HG02885 (cell line): ENCODE results near the gene AQP12B.
"Not testable (repeated sequence)": the region's sequence is repeated elsewhere in the genome, so short reads cannot be mapped to it uniquely, and the experiment has no call there.

Source experiments
- ATAC-seq: cut with Tn5 transposase; IDR thresholded peaks from one replicate; pipeline ENCODE4 v1.9.1; 2021; ENCODE audit warnings: mild to moderate bottlenecking; ENCODE audit not compliant: unreplicated experiment, poor library complexity

The AQP12B gene

DNA sequence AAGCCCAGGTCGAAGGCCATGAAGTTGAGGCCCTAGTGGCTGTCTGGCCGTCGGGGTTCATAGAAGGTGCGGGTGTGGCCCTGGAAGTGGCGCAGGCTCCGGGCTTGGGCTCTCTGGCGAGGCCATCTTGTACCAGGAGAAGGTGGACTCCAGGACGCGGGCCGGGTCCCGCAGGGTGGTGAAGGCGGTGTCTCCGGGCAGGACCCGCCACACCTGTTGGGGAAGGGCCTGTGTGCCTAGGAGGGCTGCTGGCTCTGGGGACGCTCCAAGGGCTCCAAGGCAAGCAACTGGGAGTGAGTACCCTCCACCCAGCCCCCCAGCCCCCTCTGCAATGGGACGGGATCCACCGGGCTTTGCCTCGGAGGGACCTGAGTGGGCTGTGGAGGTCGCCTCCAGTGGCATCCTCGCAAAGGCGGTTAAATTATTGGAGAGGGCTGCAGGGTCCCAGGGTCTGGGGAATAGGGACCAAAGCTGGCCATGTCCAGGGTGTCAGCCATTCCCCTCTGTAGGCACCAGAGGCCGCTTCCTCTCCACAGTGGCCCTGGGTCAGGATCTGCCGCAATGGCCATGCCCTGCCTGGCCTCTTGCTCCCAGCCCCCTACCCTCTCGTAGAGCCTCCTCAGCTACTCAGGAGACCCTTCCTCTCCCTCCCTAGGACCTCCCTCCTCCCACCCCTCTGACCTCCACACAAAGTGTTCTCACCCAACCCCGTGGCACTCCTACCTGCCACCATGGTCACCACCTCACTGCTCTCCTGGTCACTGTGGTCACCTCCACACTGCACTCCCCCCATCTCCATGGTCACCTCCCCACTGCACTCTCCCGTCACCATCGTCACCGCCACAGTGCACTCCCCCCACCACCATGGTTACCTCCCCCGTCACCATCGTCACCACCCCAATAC lies 19.3 kb upstream of the AQP12B start:
- ATAC-seq, result no peak

GRCh38 chr2:240701091-240701735 lies 18.5 kb upstream of the AQP12B start:
- ATAC-seq, result no peak

- not testable (repeated sequence) for ATAC-seq
Measured at GRCh38 chr2:240700616-240701015, 17.9 kb upstream of the AQP12B start.

DNA sequence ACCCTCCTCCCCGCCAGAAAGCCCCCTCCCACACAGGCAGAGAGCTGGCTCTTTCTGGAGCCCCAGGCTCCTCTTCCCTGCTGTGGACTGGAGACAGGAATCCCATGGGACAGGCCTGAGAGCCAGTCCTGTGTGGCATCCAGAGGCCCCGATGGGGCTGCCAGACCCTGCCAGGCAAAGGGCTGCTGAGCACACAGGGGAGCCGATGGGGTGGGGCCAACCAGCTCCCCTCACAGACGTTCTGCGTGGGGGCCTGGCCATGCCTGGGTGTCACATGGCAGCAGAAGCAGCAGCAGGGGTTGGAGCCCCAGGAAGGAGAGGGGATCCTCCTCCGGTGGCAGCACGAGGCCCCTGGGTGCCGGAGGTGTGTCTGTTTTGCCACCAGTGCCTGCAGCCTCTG lies 17.1 kb upstream of the AQP12B start:
- not testable (repeated sequence) for ATAC-seq

DNA sequence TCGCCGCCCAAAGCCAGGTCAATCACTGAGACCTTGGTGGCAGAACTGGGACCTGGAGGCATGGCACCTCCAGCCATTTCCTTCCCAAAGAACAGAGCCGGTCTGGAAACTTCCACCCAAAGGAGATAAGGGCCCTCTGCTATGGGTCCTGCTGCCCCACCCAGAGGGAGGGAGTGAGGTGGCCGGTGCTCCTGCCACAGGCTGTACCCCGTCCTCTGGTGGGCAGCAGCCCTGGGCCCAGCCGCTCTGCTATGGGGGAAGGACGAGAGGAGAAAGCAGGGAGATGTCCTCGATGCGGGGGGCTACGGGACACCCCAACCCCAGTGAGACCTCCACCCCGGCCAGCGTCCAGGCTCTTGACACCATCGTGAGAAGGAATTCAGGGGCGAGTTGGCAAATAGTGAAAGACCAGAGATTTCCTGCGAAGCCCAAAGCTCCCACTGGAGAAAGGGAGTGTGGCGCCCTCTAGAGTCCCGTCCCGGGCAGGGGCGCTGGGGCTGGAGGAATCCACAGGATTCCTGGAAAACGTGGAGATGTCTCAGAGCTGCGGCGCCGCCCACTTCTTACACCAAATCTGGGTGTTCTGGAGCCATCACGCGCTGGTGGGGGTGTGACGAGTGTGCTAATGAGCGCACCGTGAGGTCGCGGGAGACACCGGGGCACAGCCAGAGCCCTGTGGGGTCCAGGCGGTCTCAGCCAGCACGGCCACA lies 16.3 kb upstream of the AQP12B start:
- ATAC-seq, result not testable (repeated sequence)

DNA sequence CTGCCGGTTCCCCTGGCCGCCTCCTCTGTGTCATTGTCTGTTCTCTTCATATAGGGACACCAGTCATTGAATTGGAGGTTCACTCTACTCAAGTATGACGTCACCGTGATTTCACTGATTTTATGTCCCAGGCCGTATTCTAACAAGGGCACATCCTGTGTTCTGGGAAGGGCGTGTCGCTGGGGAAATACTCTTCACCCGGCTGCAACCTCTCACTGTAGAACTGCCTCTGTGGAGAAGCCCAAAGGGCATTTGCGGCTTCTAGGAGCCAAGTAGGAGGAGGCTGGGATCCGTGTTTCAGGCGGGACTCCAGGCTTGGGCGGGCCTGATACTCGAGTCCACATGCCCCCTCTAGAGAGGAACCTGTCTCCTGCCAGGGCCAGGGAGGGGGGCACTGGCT lies 13.8 kb upstream of the AQP12B start:
- ATAC-seq, result not testable (repeated sequence)

- not testable (repeated sequence) for ATAC-seq
Measured at GRCh38 chr2:240695593-240695992, 12.9 kb upstream of the AQP12B start.

GRCh38 chr2:240694304-240694703 lies 11.6 kb upstream of the AQP12B start:
- not testable (repeated sequence) for ATAC-seq

DNA sequence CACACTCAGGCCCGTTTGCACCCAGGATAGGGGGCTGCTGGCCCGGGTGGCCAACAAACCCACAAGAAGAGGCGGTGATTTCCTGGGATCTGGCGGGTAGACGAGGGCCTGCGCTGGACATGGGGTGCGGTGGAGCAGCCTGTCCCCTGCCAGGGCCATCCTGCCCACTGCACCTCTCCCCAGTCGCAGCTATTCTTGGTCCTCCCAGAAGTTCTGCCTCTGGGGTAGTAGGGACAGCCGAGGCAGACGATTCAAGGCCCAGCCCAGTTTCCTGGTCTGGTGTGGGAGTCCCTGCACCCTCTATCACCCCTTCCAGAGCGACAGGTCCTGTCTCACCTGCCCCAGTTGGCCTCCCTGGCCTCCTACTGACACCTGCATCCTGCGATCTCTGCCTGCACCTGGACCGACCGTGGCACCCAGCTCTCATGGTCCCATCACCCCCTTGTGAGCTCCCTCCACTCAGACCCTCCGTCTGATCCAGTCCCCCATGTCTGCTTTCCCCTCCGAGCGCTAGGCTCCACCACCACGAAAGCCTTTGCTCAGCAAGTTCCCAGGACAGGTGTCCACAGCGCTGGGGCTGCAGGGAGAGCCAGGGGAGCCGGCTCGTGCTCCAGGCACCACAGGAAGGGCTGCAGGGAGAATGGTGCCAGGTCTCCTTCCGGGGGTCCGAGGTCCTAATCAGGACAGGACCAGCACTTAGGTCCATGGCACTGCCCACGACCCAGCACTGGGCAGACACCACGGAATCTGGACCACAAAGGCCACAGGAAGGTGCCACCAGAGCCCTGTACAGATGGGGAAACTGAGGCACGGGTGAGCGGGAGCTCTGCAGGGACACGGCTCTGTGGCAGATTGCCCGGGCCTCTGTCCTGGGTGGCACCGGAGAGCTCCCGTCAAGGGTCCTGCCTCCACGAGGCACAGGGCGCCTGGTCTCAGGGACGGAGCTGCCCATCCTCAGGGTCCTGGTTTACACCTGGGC lies 10.2 kb upstream of the AQP12B start:
- ATAC-seq, result not testable (repeated sequence)

GRCh38 chr2:240691631-240692420 lies 9.1 kb upstream of the AQP12B start, which contains the start of gene AQP12A:
Gene AQP12A (plus strand): TSS chr2:240691866. CDS start chr2:240691914, 48 bp downstream.
- ATAC-seq, result not testable (repeated sequence)

GRCh38 chr2:240691075-240691427 lies 8.4 kb upstream of the AQP12B start:
- ATAC-seq, result not testable (repeated sequence)

GRCh38 chr2:240690421-240691074 lies 7.9 kb upstream of the AQP12B start:
- ATAC-seq, result not testable (repeated sequence)

DNA sequence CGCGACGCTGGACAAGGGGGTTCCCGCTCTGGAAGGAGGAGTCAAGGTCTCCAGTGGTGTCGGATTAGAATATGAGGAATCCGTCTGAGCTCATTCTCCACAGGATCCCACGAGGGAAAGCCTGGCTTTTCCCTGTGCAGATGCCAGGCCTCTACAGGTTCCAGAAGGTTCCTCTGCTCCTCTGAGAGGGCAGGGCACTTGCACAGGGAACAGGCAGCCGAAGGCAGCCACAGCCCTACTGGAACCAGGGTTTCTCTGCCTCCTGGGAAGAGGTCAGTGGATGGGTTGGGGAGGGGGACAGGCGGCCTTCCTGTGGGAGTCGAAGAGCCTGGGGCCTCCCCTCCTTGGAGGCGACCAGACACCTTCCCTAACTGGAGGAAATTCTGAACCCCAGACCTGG lies 7.3 kb upstream of the AQP12B start:
- ATAC-seq, result no peak

DNA sequence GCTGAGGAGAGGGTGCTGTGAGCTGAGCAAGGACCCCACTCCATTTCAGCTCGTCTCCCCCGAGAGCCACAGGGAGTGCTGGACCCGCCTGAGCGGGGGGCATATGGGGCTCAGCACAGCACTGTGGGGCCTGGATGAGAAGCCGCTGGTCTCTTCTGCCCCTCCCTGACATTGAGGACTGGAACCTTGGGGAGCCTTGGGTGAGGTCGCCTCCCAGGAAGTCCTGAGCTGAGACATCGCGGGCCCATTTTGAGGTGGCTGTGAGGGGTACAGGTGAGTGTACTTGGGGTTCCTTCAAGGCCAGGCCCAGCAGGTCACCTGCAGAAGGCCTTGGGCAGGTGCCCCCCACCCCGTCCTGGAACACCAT lies 5.9 kb upstream of the AQP12B start:
- ATAC-seq, result no peak

- no peak for ATAC-seq
Measured at GRCh38 chr2:240687741-240688552, 5.3 kb upstream of the AQP12B start.

- no peak for ATAC-seq
Measured at GRCh38 chr2:240687045-240687740, 4.5 kb upstream of the AQP12B start.

GRCh38 chr2:240686460-240686859 lies 3.8 kb upstream of the AQP12B start:
- ATAC-seq, result no peak
